NCI-H2227 (cell line): Measurements from ENCODE around the gene DCTN3.

Experiments
- DNase-seq: peaks from one replicate; lab custom pipeline; 2025; ENCODE audit not compliant: unreplicated experiment; lab: John Stamatoyannopoulos, UW

Gene DCTN3

DNA sequence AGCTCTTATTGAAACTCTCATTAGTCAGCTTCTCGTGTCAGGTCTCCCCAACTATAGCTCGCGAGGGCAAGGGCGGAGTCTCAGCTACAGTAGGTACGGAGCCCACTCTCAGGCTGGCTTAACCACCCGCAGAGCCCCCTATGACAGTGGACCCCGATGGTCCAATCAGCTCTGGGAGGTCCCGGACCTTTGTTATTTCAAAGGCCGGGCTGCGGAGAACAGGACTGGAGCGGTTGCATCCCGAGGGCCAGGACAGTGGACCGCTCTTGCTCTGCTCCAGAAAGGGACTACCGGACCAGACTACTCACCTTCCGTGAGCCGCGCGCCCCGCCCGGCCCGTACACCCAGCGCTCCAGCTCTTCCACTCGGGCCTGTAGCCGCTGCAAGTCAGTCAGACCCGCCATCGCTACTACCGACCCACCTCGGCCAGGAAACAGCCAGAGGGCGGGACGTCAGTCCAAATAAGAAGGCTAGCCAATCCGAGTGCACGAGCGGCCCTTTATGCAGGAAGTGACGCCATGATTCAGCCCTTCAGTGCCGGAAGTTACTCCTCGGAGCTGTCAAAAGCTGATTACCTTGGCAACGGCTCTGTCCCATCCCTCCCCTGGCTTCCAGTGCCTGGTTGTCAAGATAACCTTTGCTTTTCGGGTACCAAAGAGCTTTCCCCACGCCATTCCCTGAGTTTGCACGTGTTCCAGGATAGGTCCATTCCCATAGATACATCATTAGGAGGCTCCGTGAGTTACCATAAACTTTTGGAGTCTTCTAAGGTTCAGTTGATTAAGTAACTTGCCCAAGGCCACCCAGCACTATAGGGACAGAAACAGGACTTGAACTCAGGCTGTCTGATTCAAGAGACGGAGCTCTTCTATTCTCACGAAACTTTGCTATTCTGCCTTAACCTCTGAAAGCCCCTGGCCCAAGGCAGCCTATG, at the start of gene DCTN3:
Gene DCTN3 (minus strand): TSS at position 435 of the 934 bp plus-strand sequence. CDS start 31 bp downstream, at position 404.
- peak; percentile 92 for DNase-seq

DNA sequence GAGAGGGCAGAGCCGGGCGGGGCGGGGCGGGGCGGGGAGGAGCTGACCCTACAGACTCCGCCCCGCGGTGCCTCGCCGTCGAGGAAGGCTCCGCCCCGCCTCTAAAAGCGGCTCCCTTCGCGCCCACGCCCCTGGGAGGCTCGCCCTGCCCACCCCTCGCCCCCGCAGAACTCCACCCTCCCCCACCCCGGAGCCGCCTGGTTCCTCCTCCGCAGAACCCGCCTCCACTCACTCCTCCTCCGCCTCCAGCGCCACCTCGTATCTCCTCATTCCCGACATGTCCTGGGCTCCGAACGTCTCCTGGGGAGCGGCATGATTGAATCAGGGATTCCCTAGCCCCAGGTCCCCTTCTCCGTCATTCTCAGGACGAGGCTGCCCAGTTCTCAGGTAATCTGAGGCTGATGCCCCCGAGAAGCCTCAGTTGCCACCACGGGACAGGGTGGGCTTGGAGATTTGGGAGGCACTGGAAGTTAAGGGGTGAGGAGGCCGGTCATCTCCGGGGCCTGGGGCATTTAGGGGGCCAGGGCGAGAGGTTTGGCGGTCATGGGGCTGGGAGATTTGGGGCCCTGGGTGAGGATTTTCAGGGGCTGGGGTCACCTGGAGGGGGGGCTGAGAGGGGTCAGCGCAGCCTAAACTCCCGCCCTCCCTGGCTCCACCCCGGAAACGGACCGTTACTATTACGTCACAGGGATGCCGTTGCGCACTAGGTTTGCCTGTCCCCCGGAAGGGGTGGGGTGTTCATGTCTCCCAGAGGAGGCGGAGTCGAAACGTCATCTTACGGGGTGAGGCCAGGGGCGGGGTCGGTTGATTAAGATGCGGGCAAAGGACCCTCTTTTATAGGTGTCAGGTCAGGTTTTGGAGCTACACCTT, 45.3 kb upstream of the DCTN3 start:
- DNase-seq: peak; percentile 95

GRCh38 chr9:34665067-34665380, 44.7 kb upstream of the DCTN3 start:
- DNase-seq: no peak

DNA sequence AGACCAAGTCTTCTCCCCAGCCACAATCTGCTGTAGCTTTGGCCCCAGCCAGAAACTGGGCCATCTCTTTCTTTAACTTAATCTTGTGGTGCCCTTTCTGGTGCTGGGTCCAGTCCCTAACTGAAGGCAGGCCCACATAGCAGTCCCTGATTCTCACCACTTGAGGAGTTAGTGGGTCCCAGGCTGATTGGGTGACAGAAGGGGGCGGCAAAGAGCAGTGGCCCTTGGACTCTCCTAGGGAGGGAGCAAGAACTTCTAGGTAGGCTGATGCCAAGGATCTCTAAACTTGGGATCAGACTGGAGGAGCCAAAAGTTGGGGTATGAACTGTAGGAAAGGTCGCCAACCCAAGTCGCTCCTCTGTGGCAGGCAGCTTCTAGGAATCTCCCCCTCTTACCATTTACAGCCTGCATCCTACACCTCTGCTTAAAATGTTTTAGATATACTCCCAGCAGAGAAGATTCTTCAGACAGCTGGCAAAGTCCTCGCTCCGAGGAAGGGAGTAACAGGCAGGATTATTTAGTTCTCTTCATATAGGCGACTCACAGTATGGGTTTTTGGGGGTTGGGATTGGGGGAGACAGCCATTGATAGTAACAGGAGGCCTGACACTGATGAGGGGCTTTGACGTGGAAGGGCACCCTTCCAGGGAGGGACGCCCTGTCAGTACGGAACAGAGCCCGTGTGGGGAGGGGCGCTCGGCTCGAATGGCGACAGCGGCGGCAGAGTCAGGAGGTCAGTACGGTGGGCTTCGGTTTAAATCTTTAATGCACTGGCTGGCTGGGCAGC, 44.2 kb upstream of the DCTN3 start:
- peak; percentile 57 for DNase-seq

GRCh38 chr9:34663303-34663605, 43.0 kb upstream of the DCTN3 start:
- no peak for DNase-seq

GRCh38 chr9:34662526-34663302, 42.4 kb upstream of the DCTN3 start, which contains the start of gene CCL27:
CCL27 (minus strand) TSS chr9:34662657; CDS start chr9:34662633, 24 bp downstream.
- DNase-seq: no peak

DNA sequence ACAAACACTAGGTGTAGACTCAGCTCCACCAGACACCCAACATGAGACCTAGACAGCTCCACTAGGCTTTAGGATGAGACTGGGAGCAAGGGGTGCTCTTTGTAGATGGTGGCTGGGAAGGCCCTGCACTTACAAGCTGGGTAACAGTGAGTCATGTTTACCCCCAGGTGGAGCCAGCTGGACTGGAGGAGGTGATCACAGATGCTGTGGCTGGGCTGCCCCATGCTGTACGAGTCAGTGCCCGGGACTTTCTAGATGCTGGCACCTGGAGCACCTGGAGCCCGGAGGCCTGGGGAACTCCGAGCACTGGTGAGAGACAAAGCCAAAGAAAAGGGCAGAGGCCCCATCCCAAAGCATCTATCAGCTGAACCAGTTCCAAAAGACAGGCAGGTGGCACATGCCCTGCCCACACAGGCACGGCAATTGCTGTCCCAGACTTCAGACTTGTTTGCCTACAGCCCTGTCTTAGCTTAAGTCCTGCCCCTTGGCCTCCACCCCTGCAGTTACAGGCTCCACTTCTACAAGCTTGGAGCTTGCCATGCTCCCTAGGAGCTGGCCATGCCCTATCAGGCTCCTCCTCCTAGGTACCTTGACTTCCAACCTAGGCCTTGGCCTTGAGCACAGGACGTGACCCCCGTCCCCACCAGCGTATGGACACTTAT, 39.4 kb upstream of the DCTN3 start:
- DNase-seq: no peak

GRCh38 chr9:34658461-34658860, 38.2 kb upstream of the DCTN3 start:
- no peak for DNase-seq

- DNase-seq: no peak
These were observed 36.7 kb upstream of the DCTN3 start for GRCh38 chr9:34656992-34657391.

GRCh38 chr9:34655394-34655793, 35.1 kb upstream of the DCTN3 start:
- DNase-seq: no peak

GRCh38 chr9:34654323-34655051, 34.2 kb upstream of the DCTN3 start:
- DNase-seq: peak; percentile 28

DNA sequence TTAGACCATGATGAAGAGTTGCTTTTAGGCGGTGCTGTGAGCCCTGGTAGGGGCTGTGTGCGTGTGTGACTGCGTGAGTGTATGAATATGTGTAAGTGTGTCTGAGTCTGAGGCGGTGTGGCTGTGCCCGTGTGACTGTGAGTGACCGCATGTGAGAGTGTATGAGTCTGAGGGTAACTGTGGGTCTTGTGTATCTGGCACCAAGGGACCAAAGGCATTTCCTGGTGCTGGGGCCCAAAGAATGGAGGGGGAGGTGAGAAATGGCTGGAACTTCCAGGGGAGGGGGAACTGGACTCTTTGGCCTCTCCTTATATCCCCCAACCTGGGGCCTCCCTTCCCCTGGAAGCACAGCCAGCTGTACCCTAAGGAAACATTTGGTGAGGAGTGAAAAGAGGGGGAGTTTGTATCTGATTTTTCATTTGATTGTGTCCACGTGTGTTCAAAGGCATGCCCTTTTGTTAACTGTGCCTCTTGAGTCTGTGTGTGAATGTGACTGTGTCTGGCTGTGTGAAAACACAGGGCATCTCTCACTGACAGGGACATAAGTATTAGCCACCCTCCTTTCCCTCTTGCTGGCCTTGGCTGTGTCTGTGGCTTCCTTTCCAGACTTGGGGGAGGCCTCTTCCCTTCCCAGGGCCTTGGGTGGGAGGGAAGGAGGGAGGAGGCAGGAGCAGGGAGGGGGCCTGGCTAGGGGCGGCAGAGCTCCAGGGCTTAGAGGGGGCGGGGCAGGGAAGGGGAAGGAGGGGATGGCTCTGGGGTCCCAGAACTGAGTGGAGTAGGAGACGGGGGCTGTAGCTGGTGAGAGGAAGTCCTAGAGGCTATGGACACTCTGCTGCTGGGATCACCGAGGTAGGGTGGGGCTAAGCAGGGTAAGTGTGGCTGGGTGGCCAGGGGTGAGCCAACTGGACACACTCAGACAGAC, 33.1 kb upstream of the DCTN3 start:
- DNase-seq: peak; percentile 23

GRCh38 chr9:34652602-34653000, 32.3 kb upstream of the DCTN3 start:
- DNase-seq: no peak

- peak; percentile 55 for DNase-seq
These were observed 31.7 kb upstream of the DCTN3 start, which contains the start of gene IL11RA for GRCh38 chr9:34651876-34652601. IL11RA (plus strand) TSS chr9:34652185; CDS start chr9:34655218, 3,033 bp downstream.

DNA sequence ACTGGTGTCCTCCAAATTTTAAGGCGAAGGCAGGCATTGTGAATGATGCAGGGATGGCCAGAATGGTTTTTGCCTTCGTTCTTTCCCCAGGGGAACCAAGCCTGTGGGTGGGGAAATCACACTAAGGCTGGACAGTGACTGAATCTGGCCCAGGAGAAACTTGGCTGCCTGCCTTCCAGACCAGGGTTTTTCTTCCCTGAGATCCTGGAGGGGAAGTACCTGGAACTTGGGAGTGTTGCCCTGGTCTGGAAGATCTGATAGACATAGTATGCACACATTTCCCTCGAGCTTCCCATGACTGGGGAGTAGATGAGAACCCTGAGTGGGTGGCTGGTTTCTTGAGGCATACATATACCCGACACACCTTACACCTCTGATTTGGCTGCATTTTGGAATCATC, 31.0 kb upstream of the DCTN3 start:
- no peak for DNase-seq

GRCh38 chr9:34650816-34651215, 30.5 kb upstream of the DCTN3 start:
- DNase-seq: no peak

GRCh38 chr9:34648673-34649072, 28.4 kb upstream of the DCTN3 start:
- no peak for DNase-seq
